ENCODE data around the gene ERCC6. TPM values are rescaled to one million over a fixed set of nuclear protein-coding genes. Genes with fewer than 3 reads are reported as not detected.

The ERCC6 gene
- total RNA-seq, 1 experiment from 2014 or later, result 18.2 TPM

GRCh38 chr10:49524496-49524895 is 14.4 kb downstream of the ERCC6 start:
- Histone ChIP-seq H3K56ac (ENCODE audit: insufficient read length, low read depth, low read length) (no peak overlapping the region), H2AFZ (ENCODE audit: low read length) (no peak overlapping the region), H3K27ac (ENCODE audit: insufficient read length, low read depth, low read length) (no peak overlapping the region), H4K91ac (ENCODE audit: insufficient read length, low read depth, low read length) (no peak overlapping the region), H2BK15ac (ENCODE audit: low read depth, low read length) (no peak overlapping the region), H2BK20ac (ENCODE audit: low read depth, low read length, poor library complexity, severe bottlenecking) (no peak overlapping the region), H3K79me1 (ENCODE audit: insufficient read depth, low read depth, low read length, poor library complexity, severe bottlenecking) (peaks cover 2% of the 10 kb centered on the region), H3K23me2 (ENCODE audit: insufficient read length, low read depth, low read length, poor library complexity, severe bottlenecking) (no peaks in the 10 kb centered on the region), H3K9ac (ENCODE audit: extremely low read depth, insufficient read length, low read length) (no peak overlapping the region), H4K20me1 (ENCODE audit: control insufficient read depth, insufficient read depth, insufficient read length) (no peaks in the 10 kb centered on the region), H3K79me2 (ENCODE audit: insufficient read depth, low read length) (no peaks in the 10 kb centered on the region), H3K4me2 (ENCODE audit: insufficient read depth, insufficient read length, low read length) (no peak overlapping the region), H2BK12ac (ENCODE audit: insufficient read length, low read depth, low read length) (no peak overlapping the region), H4K5ac (ENCODE audit: insufficient read length, low read depth, low read length) (no peak overlapping the region), H3K9me3 (ENCODE audit: control insufficient read depth, low read depth, low read length) (no peaks in the 10 kb centered on the region), H3K4me1 (ENCODE audit: insufficient read depth, low read length) (no peaks in the 10 kb centered on the region), H3K27me3 (ENCODE audit: insufficient read depth, low read length) (no peaks in the 10 kb centered on the region), H3K23ac (ENCODE audit: insufficient read length, low read depth, low read length) (no peak overlapping the region), H3K4ac (ENCODE audit: low read depth, low read length) (no peak overlapping the region), H2BK5ac (ENCODE audit: insufficient read length, low read length) (no peak overlapping the region), H3K18ac (ENCODE audit: insufficient read length, low read depth, low read length) (no peak overlapping the region), H3K14ac (ENCODE audit: insufficient read depth, low read length) (no peak overlapping the region), H3T11ph (ENCODE audit: low read length) (no peak overlapping the region), H4K8ac (replicated peaks; ENCODE audit: insufficient read length, low read depth, low read length) (no peak overlapping the region), H2BK120ac (ENCODE audit: low read depth, low read length, poor library complexity, severe bottlenecking) (no peak overlapping the region), H2AK5ac (ENCODE audit: insufficient read length, low read length) (no peak overlapping the region)
- no peaks in the 10 kb centered on the region for H3K9me3 Mint-ChIP-seq
- peaks cover 5 to 31% (median 25%) of the 10 kb centered on the region in 3 experiments; a peak in 6 of 7 replicates for H3K36me3 Mint-ChIP-seq (ENCODE audit: insufficient read depth in 1 of 3, low read depth in 3 of 3)
- H3K27ac Mint-ChIP-seq, result no peak overlapping the region
- H3K4me3 Mint-ChIP-seq, result no peak overlapping the region
- no peak for TF ChIP-seq CTCF (conservative IDR thresholded peaks at IDR 0.05)
- no CpG with 5 or more reads among the region's 7 CpGs for WGBS (ENCODE audit: extremely low coverage, insufficient read length, low lambda C conversion rate)
- DNase-seq, result no peak
- peaks cover 14 to 25% of the 10 kb centered on the region in 2 experiments for H3K4me1 Mint-ChIP-seq
- H3K27me3 Mint-ChIP-seq (ENCODE audit: low read depth), result no peaks in the 10 kb centered on the region
